A549 (cell line): ENCODE measurements around the gene ALDH3A2. TPM values are rescaled to one million over a fixed set of nuclear protein-coding genes. Genes with fewer than 3 reads are reported as not detected.

Experiments
- ATAC-seq, 2 experiments: fragments of 200-7000 bp in 1 of 2; fragments of >200 bp in 1 of 2; cut with Nextera tagmentation in 1 of 2; cut with Tn5 transposase in 1 of 2; 3 replicates each; pipeline versions ENCODE4 v1.8.0 to v1.9.1; 2018 to 2020; ENCODE audit warnings: mild to moderate bottlenecking in 1 of 2, moderate library complexity in 1 of 2
- CTCF ChIA-PET: fragments of 300-600 bp; sonication (Branson Sonifier 250); formaldehyde crosslinking; extraction: SDS; loops from one replicate; lab custom pipeline; 2021; ENCODE audit warnings: antibody characterized with exemption, inconsistent platforms; lab: Yijun Ruan, JAX
- POLR2A ChIA-PET: fragments of 350-600 bp; formaldehyde crosslinking; extraction: SDS; loops from one replicate; lab custom pipeline; 2021; ENCODE audit warnings: antibody characterized with exemption, inconsistent platforms; lab: Yijun Ruan, JAX
- DNase-seq, 2 experiments: peaks; one replicate each; pipeline versions ENCODE4 v3.0.0 to v3.0.0-alpha.2; 2011 to 2016; ENCODE audit warnings: low read depth in 1 of 2, low spot score in 1 of 2
- FAIRE-seq: peaks from 2 replicates; lab custom pipeline; 2011; peaks lifted over from hg19 to GRCh38; lab: Jason Lieb, UNC
- H3K27ac ChIP-seq, 2 experiments: fragments of >200 bp; sonication (Bioruptor Twin); formaldehyde crosslinking; 3 replicates each; pipeline ENCODE4 v1.5.1; 2016 to 2017
- H3K4me1 ChIP-seq: fragments of >200 bp; sonication (Bioruptor Twin); formaldehyde crosslinking; 3 replicates; pipeline ENCODE4 v1.6.1; 2016
- H3K4me2 ChIP-seq: fragments of >200 bp; sonication (Bioruptor Twin); formaldehyde crosslinking; 3 replicates; pipeline ENCODE4 v1.6.1; 2016
- H3K4me3 ChIP-seq: fragments of >200 bp; sonication (Bioruptor Twin); formaldehyde crosslinking; 3 replicates; pipeline ENCODE4 v1.5.1; 2016
- H3K9me3 ChIP-seq: fragments of >200 bp; sonication (Bioruptor Twin); formaldehyde crosslinking; 3 replicates; pipeline ENCODE4 v1.6.1; 2016
- ATOH8 ChIP-seq: fragments of 250-450 bp; sonication (Bioruptor Pico); IDR thresholded peaks from 2 replicates; pipeline ENCODE4 v1.5.0; 2020; ENCODE audit warnings: low read depth, mild to moderate bottlenecking, moderate library complexity
- CHD2 ChIP-seq: fragments of 150-350 bp; IDR thresholded peaks from 2 replicates; pipeline ENCODE4 v1.6.1; 2014; ENCODE audit warnings: low read length; ENCODE audit not compliant: partially characterized antibody
- CHD4 ChIP-seq: fragments of 200-600 bp; sonication (generic); IDR thresholded peaks from 2 replicates; pipeline ENCODE4 v1.6.1; 2016; ENCODE audit warnings: antibody characterized with exemption, mild to moderate bottlenecking, borderline replicate concordance
- CTCF ChIP-seq: fragments of >200 bp; sonication (Bioruptor Twin); formaldehyde crosslinking; IDR thresholded peaks from 3 replicates; pipeline ENCODE4 v1.5.1; 2016
- EHF ChIP-seq: fragments of 250-450 bp; sonication (Bioruptor Pico); IDR thresholded peaks from 2 replicates; pipeline ENCODE4 v1.5.0; 2020; ENCODE audit warnings: mild to moderate bottlenecking
- EHMT2 ChIP-seq: fragments of 200-600 bp; sonication (generic); IDR thresholded peaks from 2 replicates; pipeline ENCODE4 v1.6.1; 2016; ENCODE audit warnings: antibody characterized with exemption, low read depth, mild to moderate bottlenecking, moderate library complexity
- EP300 ChIP-seq, 2 experiments: fragments of >200 bp; sonication (Bioruptor Twin); formaldehyde crosslinking; IDR thresholded peaks; 2 replicates in 1 of 2; 3 replicates in 1 of 2; pipeline ENCODE4 v1.6.1; 2016 to 2017
- ESRRA ChIP-seq: fragments of 150-350 bp; IDR thresholded peaks from 2 replicates; pipeline ENCODE4 v1.6.1; 2014; ENCODE audit warnings: mild to moderate bottlenecking, low read length, borderline replicate concordance
- HDAC2 ChIP-seq: fragments of 200-600 bp; sonication (generic); IDR thresholded peaks from 2 replicates; pipeline ENCODE4 v1.6.1; 2016
- HES2 ChIP-seq: fragments of >200 bp; sonication (Bioruptor Twin); formaldehyde crosslinking; IDR thresholded peaks from 2 replicates; pipeline ENCODE4 v1.6.1; 2016
- HEYL ChIP-seq: fragments of 250-450 bp; sonication (Bioruptor Pico); IDR thresholded peaks from 2 replicates; pipeline ENCODE4 v1.8.0; 2021; ENCODE audit warnings: mild to moderate bottlenecking, moderate library complexity
- HOXB5 ChIP-seq: fragments of 250-450 bp; sonication (Bioruptor Pico); IDR thresholded peaks from 2 replicates; pipeline ENCODE4 v1.5.0; 2020; ENCODE audit warnings: mild to moderate bottlenecking, moderate library complexity
- KDM1A ChIP-seq: fragments of 200-600 bp; sonication (generic); IDR thresholded peaks from 2 replicates; pipeline ENCODE4 v1.6.1; 2016; ENCODE audit warnings: low read depth, mild to moderate bottlenecking
- KDM5A ChIP-seq: fragments of 200-600 bp; sonication (generic); IDR thresholded peaks from 2 replicates; pipeline ENCODE4 v1.6.1; 2016; ENCODE audit warnings: antibody characterized with exemption, mild to moderate bottlenecking
- MAX ChIP-seq: IDR thresholded peaks from 2 replicates; pipeline ENCODE4 v1.6.1; 2012
- MYC ChIP-seq: IDR thresholded peaks from 2 replicates; pipeline ENCODE4 v1.6.1; 2012; ENCODE audit warnings: mild to moderate bottlenecking, inconsistent platforms, low read length, improper control_type of control experiment, borderline replicate concordance
- NR3C1 ChIP-seq: fragments of >200 bp; sonication (Bioruptor Twin); formaldehyde crosslinking; IDR thresholded peaks from 3 replicates; pipeline ENCODE4 v1.6.1; 2017
- PBX3 ChIP-seq: IDR thresholded peaks from 2 replicates; pipeline ENCODE4 v1.6.1; 2012
- PHF8 ChIP-seq: fragments of 200-600 bp; sonication (generic); IDR thresholded peaks from 2 replicates; pipeline ENCODE4 v1.6.1; 2016; ENCODE audit warnings: low read depth, mild to moderate bottlenecking, antibody characterized with exemption, moderate library complexity, borderline replicate concordance
- POLR2A ChIP-seq: IDR thresholded peaks from 2 replicates; pipeline ENCODE4 v1.6.1; 2012; ENCODE audit warnings: mild to moderate bottlenecking, low read length
- POLR2AphosphoS2 ChIP-seq: conservative IDR thresholded peaks from 2 replicates; pipeline ENCODE4 v1.6.1; 2012; ENCODE audit warnings: low read length, improper control_type of control experiment, inconsistent platforms
- RARB ChIP-seq: fragments of 250-450 bp; sonication (Bioruptor Pico); IDR thresholded peaks from 2 replicates; pipeline ENCODE4 v1.8.0; 2021; ENCODE audit warnings: mild to moderate bottlenecking, moderate library complexity
- RCOR1 ChIP-seq: fragments of 150-350 bp; IDR thresholded peaks from 2 replicates; pipeline ENCODE4 v1.6.1; 2014; ENCODE audit warnings: antibody characterized with exemption, low read length, low read depth
- RFX5 ChIP-seq: fragments of 450-650 bp; IDR thresholded peaks from 2 replicates; pipeline ENCODE4 v1.7.1; 2014; ENCODE audit warnings: antibody characterized with exemption, mild to moderate bottlenecking, moderate library complexity
- RNF2 ChIP-seq: fragments of 200-600 bp; sonication (generic); IDR thresholded peaks from 2 replicates; pipeline ENCODE4 v1.6.1; 2016; ENCODE audit warnings: low read depth, mild to moderate bottlenecking, antibody characterized with exemption, moderate library complexity, borderline replicate concordance
- SREBF2 ChIP-seq: fragments of 450-650 bp; IDR thresholded peaks from 2 replicates; pipeline ENCODE4 v1.6.1; 2014; ENCODE audit warnings: mild to moderate bottlenecking, moderate library complexity
- TP53 ChIP-seq: fragments of 250-450 bp; sonication (Bioruptor Pico); IDR thresholded peaks from 2 replicates; pipeline ENCODE4 v1.5.0; 2021; ENCODE audit warnings: mild to moderate bottlenecking, moderate library complexity
- ZC3H11A ChIP-seq: fragments of 450-650 bp; IDR thresholded peaks from 2 replicates; pipeline ENCODE4 v1.6.1; 2014; ENCODE audit warnings: antibody characterized with exemption, mild to moderate bottlenecking
- ZNF302 ChIP-seq: fragments of 250-450 bp; sonication (Bioruptor Pico); IDR thresholded peaks from 2 replicates; pipeline ENCODE4 v1.9.0; 2021; ENCODE audit warnings: inconsistent platforms, mild to moderate bottlenecking, moderate library complexity
- ZSCAN20 ChIP-seq: fragments of 250-450 bp; sonication (Bioruptor Pico); IDR thresholded peaks from 2 replicates; pipeline ENCODE4 v1.8.0; 2022; ENCODE audit warnings: mild to moderate bottlenecking, moderate library complexity
- WGBS: methylation state at CpG from one replicate; pipeline ENCODE4 v1.1.6; 2017; ENCODE audit errors: missing lambda C conversion rate; 5-methylcytosine and 5-hydroxymethylcytosine counted together
- polyA plus RNA-seq, 4 experiments: library from polyadenylated mRNA; depleted of rRNA in 3 of 4; stranded (reverse); fragments of >200 nt; fragmentation: RNase III in 1 of 4; extraction: RNeasy Plus Mini Kit Qiagen cat#74134 plus additional on column Dnase treatment in 1 of 4; gene quantifications; 2 replicates in 3 of 4; 3 replicates in 1 of 4; pipeline ENCODE4 v1.2.3, GENCODE V29; 2011 to 2017

ALDH3A2 gene
- polyA plus RNA-seq, 2 of the 4 experiments (the other 2 are of a cell fraction) = 140 to 195 TPM

- CTCF ChIA-PET = interaction anchor here (1.0 to 4.2 kb wide), 7 partner anchors 11 to 124 kb away, joined by 3 to 20 read pairs (median 9); partner anchors contain the start of gene ALDH3A1
- TF ChIP-seq ZSCAN20 = no peak
- no peak for TF ChIP-seq HDAC2
- no peak for TF ChIP-seq EHF (CRISPR knock-in tag)
- no peak for TF ChIP-seq MAX
- no peak for TF ChIP-seq HES2
- TF ChIP-seq ATOH8 (CRISPR knock-in tag) = no peak
- no peak for TF ChIP-seq CHD2
- TF ChIP-seq PBX3 = no peak
- no peak for TF ChIP-seq RARB (CRISPR knock-in tag)
- no peak for TF ChIP-seq POLR2AphosphoS2
- TF ChIP-seq CTCF = no peak
- TF ChIP-seq EP300 (IDR thresholded peaks at IDR 0.05) = no peak
- no peak for TF ChIP-seq EHMT2
- TF ChIP-seq RCOR1 = no peak
- no peak for TF ChIP-seq HOXB5 (CRISPR knock-in tag)
- TF ChIP-seq SREBF2 = no peak
- no peak for TF ChIP-seq ESRRA
- no peak for TF ChIP-seq HEYL (CRISPR knock-in tag)
- no peak for TF ChIP-seq KDM1A
- no peak for TF ChIP-seq KDM5A
- WGBS = 71% methylated on average over 5 of the region's 5 CpGs
- Histone ChIP-seq H3K27ac (no peak overlapping the region; a peak in 1 of 6 replicates), H3K4me3 (no peak overlapping the region), H3K9me3 (no peaks in the 10 kb centered on the region; the same call in 2 of the 3 replicates), H3K4me2 (peak overlapping the region; percentile 29), H3K4me1 (peaks cover 53% of the 10 kb centered on the region)
- ATAC-seq (no peak), DNase-seq (no peak), FAIRE-seq (no peak)
- POLR2A ChIA-PET = interaction anchor here (0.7 kb wide), 1 partner anchor 13 kb away, joined by 3 read pairs; no protein-coding TSS in a partner anchor
Measured at GRCh38 chr17:19642373-19642893, 6.1 kb upstream of the ALDH3A2 start.

GRCh38 chr17:19644493-19645210, 3.9 kb upstream of the ALDH3A2 start:
- ATAC-seq (no peak), FAIRE-seq (peak; percentile 46), DNase-seq (no peak)
- CTCF ChIA-PET = interaction anchor here (1.1 to 7.0 kb wide), 9 partner anchors 9 to 282 kb away, joined by 3 to 37 read pairs (median 13); partner anchors contain the start of gene B9D1
- TF ChIP-seq TP53 (CRISPR knock-in tag) (no peak), ZNF302 (CRISPR knock-in tag) (no peak), RFX5 (no peak), MYC (no peak), POLR2A (no peak), PHF8 (no peak), EHMT2 (no peak), NR3C1 (no peak), ZC3H11A (no peak), ATOH8 (CRISPR knock-in tag) (no peak), RARB (CRISPR knock-in tag) (no peak), KDM1A (no peak), CHD4 (no peak), RNF2 (no peak), CHD2 (no peak)
- H3K4me2 ChIP-seq = peak overlapping the region; percentile 17; the same call in 2 of the 3 replicates
- no peak overlapping the region for H3K4me3 ChIP-seq
- 86% methylated on average over 5 of the region's 5 CpGs for WGBS
- H3K9me3 ChIP-seq = no peaks in the 10 kb centered on the region
- 0 out of 6 replicates have a peak overlapping the region, but pooled peaks of 1 of the 2 experiments have one; percentile 6 for H3K27ac ChIP-seq
- POLR2A ChIA-PET = interaction anchor here (1.0 kb wide), 1 partner anchor 110 kb away, joined by 3 read pairs; no protein-coding TSS in a partner anchor
- H3K4me1 ChIP-seq = peaks cover 53% of the 10 kb centered on the region
